Measurements from ENCODE around the gene SYNGAP1. TPM values are rescaled to one million over a fixed set of nuclear protein-coding genes. Genes with fewer than 3 reads are reported as not detected.

Gene SYNGAP1
- total and polyA plus RNA-seq, 9 of the 15 experiments (the other 6 are each of a cell fraction or from before 2014, with no cell fraction given): 0.01 to 22.8 (median 3.2) TPM

GRCh38 chr6:33414592-33415271 lies 5.1 kb upstream of the SYNGAP1 start (continued):
- TF ChIP-seq SMAD2 (IDR thresholded peaks at IDR 0.05; ENCODE audit: low read depth, low read length) (no peak), KDM1A (IDR thresholded peaks at IDR 0.05) (peak in 1 of 2 experiments; percentile 54; a peak in 2 of 4 replicates), TRIM24 (IDR thresholded peaks at IDR 0.05) (no peak), SRF (CRISPR knock-in tag; IDR thresholded peaks at IDR 0.05) (peak in 1 of 2 experiments; percentile 64; a peak in 1 of 4 replicates), CHD1 (IDR thresholded peaks at IDR 0.05; ENCODE audit: low read length) (no peak), SMC3 (conservative IDR thresholded peaks at IDR 0.05; ENCODE audit: insufficient read depth, low read depth, low read length) (no peak), ZFP30 (CRISPR knock-in tag; IDR thresholded peaks at IDR 0.05; ENCODE audit: borderline replicate concordance) (no peak), CTBP1 (IDR thresholded peaks at IDR 0.05; ENCODE audit: borderline replicate concordance) (peak; percentile 46; the same call in 1 of the 2 replicates), CSDE1 (IDR thresholded peaks at IDR 0.05) (no peak), NCOA4 (IDR thresholded peaks at IDR 0.05; ENCODE audit: partially characterized antibody) (no peak), ADNP (tag; IDR thresholded peaks at IDR 0.05) (no peak), SNRNP70 (optimal IDR thresholded peaks at IDR 0.05; ENCODE audit: low read depth, low read length) (no peak), MECOM (CRISPR knock-in tag; IDR thresholded peaks at IDR 0.05) (no peak)
- TF ChIP-seq, protein P1, sequence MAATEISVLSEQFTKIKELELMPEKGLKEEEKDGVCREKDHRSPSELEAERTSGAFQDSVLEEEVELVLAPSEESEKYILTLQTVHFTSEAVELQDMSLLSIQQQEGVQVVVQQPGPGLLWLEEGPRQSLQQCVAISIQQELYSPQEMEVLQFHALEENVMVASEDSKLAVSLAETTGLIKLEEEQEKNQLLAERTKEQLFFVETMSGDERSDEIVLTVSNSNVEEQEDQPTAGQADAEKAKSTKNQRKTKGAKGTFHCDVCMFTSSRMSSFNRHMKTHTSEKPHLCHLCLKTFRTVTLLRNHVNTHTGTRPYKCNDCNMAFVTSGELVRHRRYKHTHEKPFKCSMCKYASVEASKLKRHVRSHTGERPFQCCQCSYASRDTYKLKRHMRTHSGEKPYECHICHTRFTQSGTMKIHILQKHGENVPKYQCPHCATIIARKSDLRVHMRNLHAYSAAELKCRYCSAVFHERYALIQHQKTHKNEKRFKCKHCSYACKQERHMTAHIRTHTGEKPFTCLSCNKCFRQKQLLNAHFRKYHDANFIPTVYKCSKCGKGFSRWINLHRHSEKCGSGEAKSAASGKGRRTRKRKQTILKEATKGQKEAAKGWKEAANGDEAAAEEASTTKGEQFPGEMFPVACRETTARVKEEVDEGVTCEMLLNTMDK (IDR thresholded peaks at IDR 0.05; ENCODE audit: borderline replicate concordance, insufficient read depth, low read depth, low read length, poor library complexity, severe bottlenecking): peak; percentile 97
- TF ChIP-seq, protein P2, sequence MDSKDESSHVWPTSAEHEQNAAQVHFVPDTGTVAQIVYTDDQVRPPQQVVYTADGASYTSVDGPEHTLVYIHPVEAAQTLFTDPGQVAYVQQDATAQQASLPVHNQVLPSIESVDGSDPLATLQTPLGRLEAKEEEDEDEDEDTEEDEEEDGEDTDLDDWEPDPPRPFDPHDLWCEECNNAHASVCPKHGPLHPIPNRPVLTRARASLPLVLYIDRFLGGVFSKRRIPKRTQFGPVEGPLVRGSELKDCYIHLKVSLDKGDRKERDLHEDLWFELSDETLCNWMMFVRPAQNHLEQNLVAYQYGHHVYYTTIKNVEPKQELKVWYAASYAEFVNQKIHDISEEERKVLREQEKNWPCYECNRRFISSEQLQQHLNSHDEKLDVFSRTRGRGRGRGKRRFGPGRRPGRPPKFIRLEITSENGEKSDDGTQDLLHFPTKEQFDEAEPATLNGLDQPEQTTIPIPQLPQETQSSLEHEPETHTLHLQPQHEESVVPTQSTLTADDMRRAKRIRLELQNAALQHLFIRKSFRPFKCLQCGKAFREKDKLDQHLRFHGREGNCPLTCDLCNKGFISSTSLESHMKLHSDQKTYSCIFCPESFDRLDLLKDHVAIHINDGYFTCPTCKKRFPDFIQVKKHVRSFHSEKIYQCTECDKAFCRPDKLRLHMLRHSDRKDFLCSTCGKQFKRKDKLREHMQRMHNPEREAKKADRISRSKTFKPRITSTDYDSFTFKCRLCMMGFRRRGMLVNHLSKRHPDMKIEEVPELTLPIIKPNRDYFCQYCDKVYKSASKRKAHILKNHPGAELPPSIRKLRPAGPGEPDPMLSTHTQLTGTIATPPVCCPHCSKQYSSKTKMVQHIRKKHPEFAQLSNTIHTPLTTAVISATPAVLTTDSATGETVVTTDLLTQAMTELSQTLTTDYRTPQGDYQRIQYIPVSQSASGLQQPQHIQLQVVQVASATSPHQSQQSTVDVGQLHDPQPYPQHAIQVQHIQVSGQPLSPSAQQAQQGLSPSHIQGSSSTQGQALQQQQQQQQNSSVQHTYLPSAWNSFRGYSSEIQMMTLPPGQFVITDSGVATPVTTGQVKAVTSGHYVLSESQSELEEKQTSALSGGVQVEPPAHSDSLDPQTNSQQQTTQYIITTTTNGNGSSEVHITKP (IDR thresholded peaks at IDR 0.05; ENCODE audit: partially characterized antibody): no peak
